HG02970 (cell line): Measurements from ENCODE around the gene MAGI1.

Source experiments
- ATAC-seq: cut with Tn5 transposase; IDR thresholded peaks from one replicate; pipeline ENCODE4 v1.9.1; 2021; ENCODE audit warnings: mild to moderate bottlenecking, moderate library complexity, moderate number of reproducible peaks; ENCODE audit not compliant: unreplicated experiment, low FRiP score

MAGI1 gene

GRCh38 chr3:65419233-65419632, 619.5 kb downstream of the MAGI1 start:
- no peak for ATAC-seq

- no peak for ATAC-seq
These were observed 624.8 kb downstream of the MAGI1 start for GRCh38 chr3:65413891-65414290.

- ATAC-seq: no peak
These were observed 626.1 kb downstream of the MAGI1 start for GRCh38 chr3:65412588-65412987.

- no peak for ATAC-seq
These were observed 627.4 kb downstream of the MAGI1 start for GRCh38 chr3:65411367-65411766.

GRCh38 chr3:65409176-65409569, 629.5 kb downstream of the MAGI1 start:
- no peak for ATAC-seq

- no peak for ATAC-seq
These were observed 630.1 kb downstream of the MAGI1 start for GRCh38 chr3:65408531-65409175.

- ATAC-seq: no peak
These were observed 632.2 kb downstream of the MAGI1 start for GRCh38 chr3:65406470-65406869.

GRCh38 chr3:65402597-65402996, 636.1 kb downstream of the MAGI1 start:
- no peak for ATAC-seq

GRCh38 chr3:65401359-65402305, 637.1 kb downstream of the MAGI1 start:
- no peak for ATAC-seq

GRCh38 chr3:65400899-65401298, 637.8 kb downstream of the MAGI1 start:
- ATAC-seq: no peak

GRCh38 chr3:65398953-65399352, 639.8 kb downstream of the MAGI1 start:
- no peak for ATAC-seq

- ATAC-seq: no peak
These were observed 642.6 kb downstream of the MAGI1 start for GRCh38 chr3:65396078-65396477.

- no peak for ATAC-seq
These were observed 647.6 kb downstream of the MAGI1 start for GRCh38 chr3:65391068-65391467.

- no peak for ATAC-seq
These were observed 652.9 kb downstream of the MAGI1 start for GRCh38 chr3:65385805-65386204.

- ATAC-seq: no peak
These were observed 657.2 kb downstream of the MAGI1 start for GRCh38 chr3:65381496-65382010.

- ATAC-seq: no peak
These were observed 659.5 kb downstream of the MAGI1 start for GRCh38 chr3:65379223-65379622.

- no peak for ATAC-seq
These were observed 661.1 kb downstream of the MAGI1 start for GRCh38 chr3:65377637-65378036.

- no peak for ATAC-seq
These were observed 662.3 kb downstream of the MAGI1 start for GRCh38 chr3:65376426-65376825.

GRCh38 chr3:65371053-65371452, 667.7 kb downstream of the MAGI1 start:
- ATAC-seq: no peak

GRCh38 chr3:65368866-65369265, 669.9 kb downstream of the MAGI1 start:
- ATAC-seq: no peak

- no peak for ATAC-seq
These were observed 676.0 kb downstream of the MAGI1 start for GRCh38 chr3:65362688-65363087.

GRCh38 chr3:65361448-65361847, 677.3 kb downstream of the MAGI1 start:
- ATAC-seq: no peak
